Posterior vena cava (tissue), 2 donors: Measurements from ENCODE around the gene TRAPPC2L. TPM values are rescaled to one million over a fixed set of nuclear protein-coding genes. Genes with fewer than 3 reads are reported as not detected.
"Not testable (repeated sequence)": the region's sequence is repeated elsewhere in the genome, so short reads cannot be mapped to it uniquely, and the experiment has no call there.

Source experiments
- DNase-seq: peaks from one replicate; pipeline ENCODE4 v3.0.0-alpha.2; 2020; ENCODE audit warnings: low spot score
- intact Hi-C, 2 donors: fragments of 100-400 bp; cut with DNase I; formaldehyde crosslinking; loops; one replicate each; pipeline versions ENCODE4 v1.14.1 to v1.14.2; 2022 to 2023
- total RNA-seq, 2 donors: library from RNA; stranded (reverse); fragmentation: NEBNext Ultra II Directional; extraction: Animal tissue kit (Norgen Biotek cat#: 25700); gene quantifications; one replicate each; pipeline ENCODE4 v1.2.1, GENCODE V29; 2021
- donor health status: DM: yes; HTN: yes; CAD: no.
- donor health status: DM: yes; HTN: yes; CAD: no.

TRAPPC2L gene
- total RNA-seq, 2 donors from 2014 or later = 28.7 to 47.9 TPM

- DNase-seq = no peak
- intact Hi-C loops = no loop called here
Measured at GRCh38 chr16:88883117-88883895, 26.4 kb downstream of the TRAPPC2L start.

GRCh38 chr16:88883946-88884345, 27.0 kb downstream of the TRAPPC2L start:
- DNase-seq = no peak
- intact Hi-C loops = no loop called here

GRCh38 chr16:88884569-88885271, 27.8 kb downstream of the TRAPPC2L start:
- DNase-seq = no peak
- intact Hi-C loops = no loop called here

GRCh38 chr16:88885693-88886280, 28.9 kb downstream of the TRAPPC2L start:
- DNase-seq = no peak
- intact Hi-C loops = no loop called here

- intact Hi-C loops = no loop called here
- no peak for DNase-seq
Measured at GRCh38 chr16:88886420-88886844, 29.5 kb downstream of the TRAPPC2L start.

GRCh38 chr16:88886845-88887521, 30.1 kb downstream of the TRAPPC2L start:
- no peak for DNase-seq
- intact Hi-C loops = no loop called here

GRCh38 chr16:88888057-88888456, 31.1 kb downstream of the TRAPPC2L start:
- no peak for DNase-seq
- intact Hi-C loops = no loop called here

- intact Hi-C loops = no loop called here
- DNase-seq = no peak
Measured at GRCh38 chr16:88888461-88889387, 31.8 kb downstream of the TRAPPC2L start.

GRCh38 chr16:88889702-88890352, 32.9 kb downstream of the TRAPPC2L start:
- intact Hi-C loops, DNase-seq: not testable (repeated sequence)

- no peak for DNase-seq
Measured at GRCh38 chr16:88891083-88891482, 34.2 kb downstream of the TRAPPC2L start.

GRCh38 chr16:88892065-88892464, 35.1 kb downstream of the TRAPPC2L start:
- intact Hi-C loops = no loop called here
- DNase-seq = no peak

More at GRCh38 chr16:88891083-88891482, 34.2 kb downstream of the TRAPPC2L start:
- intact Hi-C loops = no loop called here

- intact Hi-C loops = no loop called here
Measured at GRCh38 chr16:88893127-88893968, 36.4 kb downstream of the TRAPPC2L start.

GRCh38 chr16:88894266-88894665, 37.3 kb downstream of the TRAPPC2L start:
- DNase-seq, intact Hi-C loops: not testable (repeated sequence)

More at GRCh38 chr16:88893127-88893968, 36.4 kb downstream of the TRAPPC2L start:
- no peak for DNase-seq

- DNase-seq = no peak
- intact Hi-C loops = no loop called here
Measured at GRCh38 chr16:88894681-88895300, 37.9 kb downstream of the TRAPPC2L start.

- intact Hi-C loops = no loop called here
- no peak for DNase-seq
Measured at GRCh38 chr16:88895335-88895734, 38.4 kb downstream of the TRAPPC2L start.

GRCh38 chr16:88896238-88897070, 39.5 kb downstream of the TRAPPC2L start:
- DNase-seq = no peak
- intact Hi-C loops = no loop called here
